ENCODE measurements around the gene TRIM17. TPM values are rescaled to one million over a fixed set of nuclear protein-coding genes. Genes with fewer than 3 reads are reported as not detected.
A peak's percentile ranks its signal among the peaks of the same experiment; 100 is the strongest.

TRIM17 gene
- total and polyA plus RNA-seq, 2 of the 13 experiments (the other 11 are each of a cell fraction or from before 2014, with no cell fraction given): 0.32 to 0.64 TPM

- TF ChIP-seq ZNF563 (CRISPR knock-in tag; IDR thresholded peaks at IDR 0.05) (no peak), DMTF1 (CRISPR knock-in tag; IDR thresholded peaks at IDR 0.05) (no peak), HMG20A (CRISPR knock-in tag; IDR thresholded peaks at IDR 0.05; ENCODE audit: borderline replicate concordance) (no peak), BCL3 (CRISPR knock-in tag; IDR thresholded peaks at IDR 0.05) (0 out of 2 replicates have a peak, but pooled peaks have one; percentile 31), ZNF816 (CRISPR knock-in tag; IDR thresholded peaks at IDR 0.05; ENCODE audit: borderline replicate concordance) (no peak), SAP130 (CRISPR knock-in tag; IDR thresholded peaks at IDR 0.05; ENCODE audit: low read depth) (peak; percentile 81), NFATC3 (CRISPR knock-in tag; IDR thresholded peaks at IDR 0.05) (no peak), ZNF576 (CRISPR knock-in tag; IDR thresholded peaks at IDR 0.05) (no peak), RBFOX2 (IDR thresholded peaks at IDR 0.05; ENCODE audit: low read depth, low read length) (0 out of 2 replicates have a peak, but pooled peaks have one; percentile 19), ZFP90 (CRISPR knock-in tag; IDR thresholded peaks at IDR 0.05; ENCODE audit: borderline replicate concordance) (0 out of 2 replicates have a peak, but pooled peaks have one; percentile 19), NKX3-1 (CRISPR knock-in tag; IDR thresholded peaks at IDR 0.05) (no peak), CC2D1A (CRISPR knock-in tag; IDR thresholded peaks at IDR 0.05) (no peak), STAT6 (CRISPR knock-in tag; IDR thresholded peaks at IDR 0.05; ENCODE audit: borderline replicate concordance) (no peak), TRIM24 (CRISPR knock-in tag; IDR thresholded peaks at IDR 0.05) (no peak), HNRNPH1 (optimal IDR thresholded peaks at IDR 0.05; ENCODE audit: low read depth, low read length) (no peak), DZIP1 (CRISPR knock-in tag; IDR thresholded peaks at IDR 0.05) (no peak)
Measured at GRCh38 chr1:228404107-228404720, 12.4 kb downstream of the TRIM17 start (continued).
